HG03103 (cell line): ENCODE measurements around the gene DGKH.
"Not testable (repeated sequence)": the region's sequence is repeated elsewhere in the genome, so short reads cannot be mapped to it uniquely, and the experiment has no call there.

Experiments used
- ATAC-seq: cut with Tn5 transposase; IDR thresholded peaks from one replicate; pipeline ENCODE4 v1.9.1; 2021; ENCODE audit warnings: low read depth; ENCODE audit not compliant: unreplicated experiment

The DGKH gene

DNA sequence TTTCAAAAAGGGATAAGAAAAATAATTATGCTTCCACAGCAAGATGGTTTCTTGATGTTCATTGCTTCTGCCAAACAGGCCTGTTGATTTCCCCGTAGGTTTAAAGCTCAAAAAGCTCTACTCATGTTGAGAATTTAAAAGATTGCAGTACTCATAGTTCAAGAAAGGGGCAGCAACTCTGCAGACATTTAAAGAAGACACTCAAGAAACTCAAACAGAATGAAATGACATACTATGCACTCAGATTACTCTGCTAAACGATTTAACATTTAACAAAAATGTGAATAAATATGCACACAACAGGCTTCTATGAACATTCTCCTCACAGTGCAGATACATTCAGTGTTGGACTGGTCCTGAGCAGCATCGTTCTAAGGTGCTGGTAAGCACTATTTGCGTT, 22.7 kb downstream of the DGKH start:
- not testable (repeated sequence) for ATAC-seq

DNA sequence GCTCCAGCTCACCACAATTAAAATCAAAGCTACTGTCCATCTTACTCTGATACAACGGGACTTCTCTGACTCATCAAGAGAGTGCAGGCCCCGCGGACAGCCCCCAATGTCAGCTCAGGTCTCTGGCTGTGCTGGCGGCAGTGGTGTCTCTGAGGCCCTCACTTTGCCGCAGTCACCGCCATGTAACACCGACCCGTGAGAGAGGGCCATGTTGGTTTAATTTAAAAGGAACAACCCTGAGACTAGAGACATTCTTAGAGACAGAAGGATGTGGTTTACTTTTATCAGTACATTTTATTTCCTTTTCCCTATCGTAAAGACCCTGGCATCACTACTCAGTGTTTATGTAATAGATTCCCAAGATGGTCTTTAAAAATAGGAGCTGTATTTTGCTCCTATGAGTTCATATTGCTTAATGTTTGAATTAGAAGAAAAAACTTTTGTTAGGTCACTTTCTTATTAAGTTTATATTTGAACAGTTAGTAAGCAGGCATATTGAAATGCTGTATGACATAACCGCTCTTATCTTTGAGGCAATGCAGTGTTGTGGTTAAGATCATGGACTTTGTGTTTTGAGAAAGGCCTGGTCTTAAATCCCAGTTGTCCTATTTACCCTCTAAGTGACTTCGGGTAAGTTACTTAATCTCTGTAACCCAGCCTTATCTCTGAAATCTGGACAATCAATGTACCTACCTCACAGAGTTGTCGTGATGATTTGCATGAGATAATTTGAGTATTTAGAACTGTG, 23.4 kb downstream of the DGKH start:
- ATAC-seq, result no peak

DNA sequence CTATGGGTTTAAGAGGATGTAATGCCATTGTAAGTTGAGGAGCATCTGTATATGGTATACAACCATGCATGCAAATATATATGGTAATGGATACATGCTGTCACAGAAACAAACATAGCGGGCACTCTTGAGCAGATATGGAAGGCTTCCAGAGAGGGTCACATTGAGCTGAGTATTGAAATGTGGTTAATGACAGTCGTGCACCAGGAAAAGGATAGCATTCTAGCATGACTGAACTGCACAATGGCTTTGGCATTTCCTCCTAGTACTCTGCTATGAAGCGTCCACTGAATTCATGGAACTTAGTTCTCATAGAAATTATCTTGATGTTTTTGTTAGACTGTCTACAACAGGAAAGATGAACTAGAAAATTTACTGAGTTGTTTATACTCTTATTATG, 25.2 kb downstream of the DGKH start:
- no peak for ATAC-seq

DNA sequence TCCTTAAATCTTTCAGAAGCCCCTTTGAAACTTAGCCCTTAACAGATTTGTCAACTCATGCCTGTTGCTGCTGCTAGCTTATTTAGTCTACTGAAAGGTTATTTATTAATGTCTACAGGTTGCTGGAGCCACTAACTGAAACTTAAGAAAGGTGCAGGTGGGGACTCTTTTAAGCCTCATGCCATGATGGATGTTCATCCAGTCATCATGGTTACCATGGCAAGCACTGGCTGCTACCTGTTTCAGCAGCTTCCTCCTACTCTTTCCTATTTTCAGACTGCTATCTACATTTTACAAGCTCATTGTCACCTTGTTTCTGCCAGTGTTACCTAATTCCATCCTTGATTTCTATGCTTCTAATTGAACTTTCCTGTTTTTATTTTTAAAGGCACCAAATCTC, 27.1 kb downstream of the DGKH start:
- no peak for ATAC-seq

DNA sequence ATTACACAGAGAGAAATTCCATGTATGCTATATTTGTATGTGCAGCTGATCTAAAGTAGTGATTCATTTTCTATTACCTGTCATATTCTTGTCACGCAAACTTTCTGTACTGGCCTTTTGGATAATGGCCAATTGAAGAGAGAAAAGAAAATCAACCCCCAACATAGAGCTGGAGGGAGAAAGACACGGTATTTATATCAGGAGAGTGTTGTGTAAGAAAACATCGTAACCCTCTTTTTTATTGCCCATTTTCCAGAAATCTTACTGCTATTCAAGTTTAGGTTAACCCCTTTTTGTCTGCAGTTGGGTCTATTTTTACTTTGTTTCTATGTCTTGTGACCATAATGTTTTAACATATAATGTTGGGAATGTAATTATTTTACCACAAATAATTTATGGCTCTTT, 27.9 kb downstream of the DGKH start:
- no peak for ATAC-seq

DNA sequence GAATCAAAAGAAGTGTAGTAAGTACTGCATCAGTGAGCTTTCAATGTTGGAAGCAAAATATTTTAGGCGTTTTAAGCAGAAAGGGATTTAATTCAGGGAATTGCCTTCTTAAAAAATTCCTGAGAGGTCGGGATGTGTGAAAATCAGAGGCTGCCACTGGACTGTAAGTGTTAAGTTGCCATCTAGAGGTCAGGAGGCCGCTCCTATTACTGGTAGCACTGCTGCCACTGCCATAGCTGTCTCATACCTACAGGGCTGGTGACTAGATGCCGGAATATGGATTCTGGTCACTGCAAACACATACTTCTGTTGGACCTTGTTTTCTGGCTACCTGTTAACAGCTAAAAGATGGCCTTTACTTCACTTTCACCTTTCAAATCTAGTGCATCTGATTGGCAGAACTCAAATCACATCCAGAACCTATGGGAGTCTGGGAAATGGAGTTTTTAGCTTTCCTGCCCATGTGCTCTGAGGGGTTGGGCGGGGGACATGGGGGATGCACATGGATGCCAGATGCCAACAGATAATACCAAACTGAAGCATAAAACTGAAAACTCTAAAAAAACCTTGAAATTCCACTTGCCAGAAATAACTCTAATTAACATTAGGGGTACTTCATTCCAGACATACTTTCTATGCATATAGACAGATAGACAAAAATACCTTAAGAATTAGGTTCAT, 29.8 kb downstream of the DGKH start:
- ATAC-seq, result no peak

DNA sequence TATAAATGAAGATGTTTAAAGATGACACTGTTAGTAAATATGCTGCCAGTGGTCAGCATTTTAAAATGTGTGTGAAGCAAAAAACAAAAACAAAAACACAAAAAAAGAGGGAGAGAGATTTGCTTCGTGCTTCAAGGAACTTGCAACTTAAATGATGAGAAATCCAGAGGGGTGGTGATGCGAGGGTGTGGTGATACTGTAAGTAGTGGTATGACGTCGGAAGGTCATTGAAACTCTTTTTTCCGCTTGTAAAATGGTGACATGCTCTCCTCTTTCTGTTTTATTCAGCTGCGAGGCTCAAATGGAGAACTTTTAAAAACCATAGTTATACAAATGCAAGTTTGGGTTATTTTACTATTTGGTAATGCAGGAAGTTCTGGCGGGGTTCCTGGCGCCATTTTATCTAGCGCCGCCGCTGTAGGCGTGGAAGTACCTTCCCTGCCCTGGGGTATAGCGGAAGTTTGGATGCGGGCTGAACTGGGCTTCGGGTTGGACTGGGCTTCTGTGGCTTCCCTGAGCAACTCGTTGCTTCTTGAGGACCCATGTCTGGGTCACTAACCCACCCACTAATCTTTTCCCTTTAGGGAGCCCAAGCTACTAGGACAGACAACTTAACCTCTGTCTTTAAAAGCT, 34.8 kb downstream of the DGKH start:
- no peak for ATAC-seq

DNA sequence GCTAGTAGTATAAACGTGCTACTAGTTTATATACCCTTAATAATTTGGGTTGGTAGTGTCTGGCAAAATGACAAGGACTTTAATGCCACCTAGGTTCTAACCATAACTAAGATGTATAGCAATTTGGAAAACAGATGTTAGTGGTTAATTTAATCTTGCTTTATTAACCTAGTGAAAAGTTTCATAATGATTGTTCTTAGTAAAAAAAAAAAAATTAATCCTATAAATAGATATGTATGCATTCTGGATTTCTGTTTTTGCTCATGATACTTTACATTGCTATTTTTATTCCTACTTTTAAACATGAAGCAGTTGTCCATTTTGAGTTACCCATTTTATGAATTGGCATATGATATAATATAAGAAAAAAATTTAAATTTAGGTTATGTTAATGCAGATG, 36.3 kb downstream of the DGKH start:
- no peak for ATAC-seq

DNA sequence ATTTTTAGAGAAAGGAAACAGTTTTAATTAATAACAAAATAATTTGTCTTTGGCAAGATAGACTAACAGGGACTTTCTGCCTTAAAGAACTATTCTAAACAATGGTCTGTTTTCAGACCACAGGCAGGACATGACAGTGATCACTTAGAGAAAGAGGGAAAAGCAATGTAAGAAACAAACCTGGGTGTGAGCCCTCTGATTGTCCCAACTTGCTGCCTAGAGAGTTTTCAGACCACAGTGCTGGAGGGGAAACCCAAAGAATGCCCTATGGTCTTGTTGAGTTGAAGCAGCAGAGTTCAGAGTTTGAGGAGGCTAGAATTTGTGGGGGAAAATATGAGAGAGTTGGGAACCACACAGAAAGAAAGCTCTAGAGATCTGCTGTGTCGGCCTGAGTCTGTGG, 38.1 kb downstream of the DGKH start:
- ATAC-seq, result no peak

DNA sequence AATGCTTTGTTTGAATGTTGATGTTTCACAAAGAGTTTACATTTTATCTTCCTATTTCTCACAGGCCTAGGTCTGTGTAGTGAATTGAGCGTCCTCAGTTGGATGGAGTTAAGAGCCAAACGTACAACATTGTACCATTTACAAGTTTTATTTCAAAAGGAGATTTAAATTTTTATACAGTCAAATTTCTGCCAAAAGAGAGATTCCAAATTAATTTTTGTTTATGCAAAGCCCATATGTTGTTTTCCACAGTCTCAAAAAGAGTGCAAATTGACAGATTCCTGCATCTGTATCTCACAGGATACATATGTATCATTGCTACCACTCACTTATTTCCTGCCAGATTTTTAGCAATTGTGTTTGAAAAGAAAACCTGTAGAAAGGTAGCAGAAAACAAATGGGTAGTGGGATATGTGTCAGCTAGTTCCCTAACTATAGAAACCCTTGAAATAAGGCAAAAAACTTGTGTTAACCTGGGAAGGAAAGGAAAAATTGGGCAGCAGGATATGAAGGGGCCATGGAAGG, 46.1 kb downstream of the DGKH start:
- no peak for ATAC-seq

DNA sequence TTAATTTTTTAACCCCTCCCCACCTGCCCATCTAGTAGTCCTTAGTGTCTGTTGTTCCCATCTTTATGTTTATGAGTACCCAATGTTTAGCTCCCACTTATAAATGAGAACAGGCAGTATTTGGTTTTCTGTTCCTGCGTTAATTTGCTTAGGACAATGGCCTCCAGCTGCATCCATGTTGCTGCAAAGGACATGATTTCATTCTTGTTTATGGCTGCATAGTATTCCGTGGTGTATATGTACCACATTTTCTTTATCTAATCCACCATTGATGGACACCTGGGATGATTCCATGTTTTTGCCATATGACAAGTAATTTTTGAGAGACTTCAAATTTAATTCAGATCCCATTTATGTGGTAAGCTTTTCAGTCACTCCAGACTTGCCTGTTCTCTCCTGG, 47.8 kb downstream of the DGKH start:
- not testable (repeated sequence) for ATAC-seq

DNA sequence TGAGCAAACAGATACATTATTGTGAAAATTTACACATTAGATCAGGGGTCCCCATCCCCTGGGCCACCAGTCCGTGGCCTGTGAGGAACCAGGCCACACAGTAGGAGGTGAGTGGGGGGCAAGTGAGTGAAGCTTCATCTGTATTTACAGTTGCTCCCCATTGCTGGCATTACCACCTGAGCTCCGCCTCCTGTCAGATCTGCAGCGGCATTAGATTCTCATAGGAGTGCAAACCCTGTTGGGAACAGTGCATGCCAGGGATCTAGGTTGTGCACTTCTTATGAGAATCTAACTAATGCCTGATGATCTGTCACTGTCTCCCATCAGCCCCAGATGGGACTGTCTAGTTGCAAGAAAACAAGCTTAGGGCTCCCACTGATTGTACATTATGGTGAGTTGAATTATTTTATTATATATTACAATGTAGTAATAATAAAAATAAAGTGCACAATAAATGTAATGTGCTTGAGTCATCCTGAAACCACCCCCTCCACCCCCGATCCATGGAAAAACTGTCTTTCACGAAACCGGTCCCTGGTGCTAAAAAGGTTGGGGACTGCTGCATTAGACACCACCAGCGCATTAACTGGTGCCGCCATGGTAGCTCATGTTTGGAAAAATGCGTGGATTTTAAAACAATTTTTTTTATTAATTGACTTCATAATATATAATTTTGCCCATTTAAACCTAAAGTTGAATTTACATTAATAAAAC, 51.7 kb downstream of the DGKH start:
- no peak for ATAC-seq

DNA sequence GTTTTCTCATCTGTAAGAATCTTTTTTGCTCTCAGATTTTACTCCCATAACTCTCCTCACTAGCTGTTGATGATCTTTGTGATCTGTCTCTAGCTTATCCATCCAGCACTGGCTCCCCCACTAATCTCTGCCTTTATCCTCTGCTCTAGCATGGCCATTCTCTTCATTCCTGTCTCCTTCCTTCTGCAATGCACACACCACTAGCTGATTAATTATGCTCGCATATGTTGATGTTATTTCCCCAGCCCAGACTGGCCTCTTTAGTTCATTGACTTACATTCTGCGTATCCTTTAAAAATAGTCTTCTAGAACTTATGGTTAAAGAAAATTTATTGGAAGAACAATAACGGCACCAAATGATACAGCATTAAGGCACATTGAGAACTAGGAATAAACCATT, 52.5 kb downstream of the DGKH start:
- no peak for ATAC-seq

DNA sequence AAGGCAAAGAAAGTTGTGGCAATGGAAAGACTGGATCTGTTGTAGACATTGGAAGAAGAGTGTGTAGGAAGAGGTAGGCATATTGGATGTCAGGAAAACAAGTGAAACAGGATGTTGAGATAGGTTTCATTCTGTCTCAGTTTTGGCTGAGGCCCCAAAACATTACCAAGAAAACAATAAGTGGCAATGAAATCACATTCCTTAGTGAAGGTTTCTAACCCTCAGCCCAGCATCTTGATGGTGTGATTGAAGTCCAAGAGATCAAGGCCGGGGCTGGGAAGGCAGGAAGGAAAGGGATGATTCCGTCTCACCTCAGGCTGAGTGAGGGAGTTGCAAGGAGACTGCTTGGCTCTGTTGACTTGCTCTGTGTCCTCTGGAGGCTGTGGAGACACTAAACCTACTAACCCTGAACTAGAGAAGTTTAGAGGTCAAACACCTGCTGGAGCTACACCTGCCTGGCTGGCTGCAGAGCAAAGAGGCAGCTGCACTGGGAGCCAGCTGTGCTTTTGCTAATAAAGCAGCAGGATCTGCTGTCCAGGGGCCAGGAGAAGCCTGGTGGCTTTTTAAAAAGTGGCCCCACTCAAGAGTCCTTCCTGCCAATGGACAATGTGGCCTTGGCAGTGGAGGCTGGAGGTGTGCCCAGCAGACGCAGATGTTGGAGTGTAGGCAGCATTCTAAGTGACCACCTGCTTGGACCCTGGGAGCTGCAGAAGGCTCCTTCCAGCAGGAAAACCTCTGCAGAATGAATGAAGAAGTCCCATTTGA, 53.6 kb downstream of the DGKH start:
- ATAC-seq, result no peak

DNA sequence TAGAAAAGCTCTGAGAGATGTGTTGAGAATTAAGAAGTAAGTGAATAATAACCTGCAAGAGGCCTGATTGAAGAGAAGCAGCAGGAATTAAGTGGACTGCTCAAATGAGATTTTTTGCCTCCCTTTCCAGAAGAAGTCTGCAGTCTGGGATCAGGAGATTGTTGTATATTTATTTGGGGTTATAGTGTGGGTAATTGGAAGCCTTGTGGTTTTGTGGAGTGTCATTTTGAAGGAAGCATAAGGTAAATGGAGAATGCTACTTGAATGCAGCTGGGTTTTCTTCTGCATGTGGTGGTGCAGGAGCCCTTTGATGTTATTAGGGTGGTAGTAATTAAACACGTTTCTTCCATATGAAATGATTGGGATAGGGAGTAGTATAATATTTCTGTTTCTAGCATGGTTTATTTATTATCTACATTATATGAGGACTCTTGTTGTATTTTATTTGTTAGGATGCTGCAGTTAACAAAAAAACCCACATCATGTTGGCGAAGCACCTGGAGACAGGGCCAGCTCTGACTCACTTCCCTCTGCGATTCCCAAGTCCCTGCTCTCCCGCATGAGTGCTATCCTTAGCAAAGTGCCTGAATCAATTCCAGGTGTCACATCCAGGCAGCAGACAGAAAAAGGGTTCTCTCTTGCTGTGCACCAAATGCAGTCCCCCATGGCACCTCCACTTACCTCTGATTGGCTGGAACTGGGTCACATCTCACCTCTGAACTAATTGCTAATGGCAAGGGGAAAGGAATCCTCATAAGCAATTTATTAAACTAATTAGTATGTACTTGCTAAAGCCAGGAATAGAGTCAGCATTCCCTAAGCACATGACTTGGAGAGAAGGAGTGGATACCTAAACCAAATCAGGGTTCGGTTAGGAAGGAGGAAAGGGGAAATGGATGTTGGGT, 54.8 kb downstream of the DGKH start:
- no peak for ATAC-seq

DNA sequence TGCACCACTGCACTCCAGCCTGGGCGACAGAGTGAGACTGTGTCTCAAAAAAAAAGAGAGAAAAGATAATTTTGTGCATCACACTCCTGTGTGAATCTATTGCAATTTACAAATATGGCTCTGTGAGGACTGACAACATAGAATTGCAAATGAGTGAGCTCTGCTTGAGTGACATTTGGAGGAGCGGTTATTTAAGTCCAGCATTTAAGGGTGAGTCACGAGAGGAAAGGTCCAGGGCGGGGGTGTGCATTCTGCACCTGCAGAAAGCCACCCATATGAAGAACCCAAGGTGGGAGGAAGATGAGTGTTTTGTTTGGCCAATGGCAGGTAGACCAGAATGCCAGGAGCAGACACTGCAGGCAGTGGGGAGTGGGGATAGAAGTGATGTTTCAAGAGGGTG, 58.5 kb downstream of the DGKH start:
- ATAC-seq, result no peak

DNA sequence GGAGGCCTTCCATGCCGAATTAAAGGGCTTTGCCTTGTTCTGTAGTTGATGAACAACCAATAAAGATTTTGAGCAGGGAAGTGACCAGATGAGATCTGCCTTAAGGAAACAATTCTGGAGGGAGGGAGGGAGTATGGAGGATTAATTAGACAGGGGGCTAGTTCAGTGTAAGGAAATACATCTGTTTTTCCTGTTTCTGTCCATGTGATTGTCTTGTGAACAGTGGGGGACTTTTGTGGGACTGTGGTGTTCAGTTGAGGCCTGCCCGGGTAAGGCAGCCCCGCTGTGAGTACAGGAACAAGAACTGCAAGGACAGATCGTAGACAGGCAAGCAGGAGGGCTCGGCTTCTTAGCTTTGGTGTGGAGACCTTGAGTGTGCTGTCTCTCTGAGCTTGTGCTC, 59.0 kb downstream of the DGKH start:
- ATAC-seq, result no peak

DNA sequence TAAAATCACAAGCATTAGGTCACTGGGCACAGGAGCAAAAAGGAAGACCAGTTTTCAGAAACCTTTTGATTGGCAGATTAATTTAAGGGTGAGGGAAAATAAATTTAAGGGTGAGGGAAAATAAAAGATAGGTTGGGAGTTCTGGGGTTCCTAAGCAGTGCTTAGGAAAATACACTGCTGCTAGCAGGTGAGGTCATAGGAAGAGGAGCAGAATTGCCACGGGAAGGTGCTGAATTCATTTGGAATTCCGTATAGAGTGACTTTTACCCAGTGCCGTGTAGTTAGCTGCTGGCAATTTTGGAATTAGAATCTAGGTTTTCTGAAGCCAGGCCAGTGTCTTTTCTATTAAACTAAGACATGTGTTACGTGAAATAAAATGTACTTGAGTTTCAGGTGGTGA, 59.8 kb downstream of the DGKH start:
- no peak for ATAC-seq

DNA sequence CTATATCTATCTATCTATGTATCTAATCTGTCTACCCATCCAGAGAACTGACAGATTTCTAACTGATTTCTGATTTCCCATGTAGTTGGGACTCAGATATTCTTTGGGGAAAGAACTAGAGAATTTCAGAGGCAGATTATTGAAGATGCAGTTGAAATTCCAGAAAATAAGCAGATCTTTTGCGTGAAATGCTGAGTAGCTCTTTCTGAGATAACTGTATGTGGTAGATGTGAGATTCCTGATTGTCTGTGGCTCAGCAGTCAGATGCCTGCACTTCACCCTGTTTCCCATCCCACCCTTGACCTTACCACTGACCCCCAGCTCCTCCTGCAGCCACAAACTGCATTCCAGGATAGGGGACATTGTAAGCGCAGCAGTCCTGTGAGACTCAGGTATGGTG, 61.5 kb downstream of the DGKH start:
- no peak for ATAC-seq
